GM13977 (cell line): ENCODE data around the gene ATP10A.
"Not testable (repeated sequence)": the region's sequence is repeated elsewhere in the genome, so short reads cannot be mapped to it uniquely, and the experiment has no call there.

Experiments
- DNase-seq: peaks from one replicate; pipeline ENCODE4 v3.0.0; 2012; ENCODE audit warnings: low spot score
- CTCF ChIP-seq: IDR thresholded peaks from 2 replicates; pipeline ENCODE4 v1.5.1; 2012; ENCODE audit warnings: mild to moderate bottlenecking, control low read depth; ENCODE audit not compliant: insufficient read depth; ENCODE audit errors: extremely low read depth, missing control alignments
- in situ Hi-C: fragments of 300-500 bp; cut with MboI; formaldehyde crosslinking; loops from one replicate; pipeline ENCODE4 v1.12.0; 2022; ENCODE audit warnings: low sequenced_read_pairs, low pct_unique_long_range_greater_than_20kb, mixed read lengths, inconsistent platforms; ENCODE audit not compliant: unreplicated experiment

ATP10A gene

DNA sequence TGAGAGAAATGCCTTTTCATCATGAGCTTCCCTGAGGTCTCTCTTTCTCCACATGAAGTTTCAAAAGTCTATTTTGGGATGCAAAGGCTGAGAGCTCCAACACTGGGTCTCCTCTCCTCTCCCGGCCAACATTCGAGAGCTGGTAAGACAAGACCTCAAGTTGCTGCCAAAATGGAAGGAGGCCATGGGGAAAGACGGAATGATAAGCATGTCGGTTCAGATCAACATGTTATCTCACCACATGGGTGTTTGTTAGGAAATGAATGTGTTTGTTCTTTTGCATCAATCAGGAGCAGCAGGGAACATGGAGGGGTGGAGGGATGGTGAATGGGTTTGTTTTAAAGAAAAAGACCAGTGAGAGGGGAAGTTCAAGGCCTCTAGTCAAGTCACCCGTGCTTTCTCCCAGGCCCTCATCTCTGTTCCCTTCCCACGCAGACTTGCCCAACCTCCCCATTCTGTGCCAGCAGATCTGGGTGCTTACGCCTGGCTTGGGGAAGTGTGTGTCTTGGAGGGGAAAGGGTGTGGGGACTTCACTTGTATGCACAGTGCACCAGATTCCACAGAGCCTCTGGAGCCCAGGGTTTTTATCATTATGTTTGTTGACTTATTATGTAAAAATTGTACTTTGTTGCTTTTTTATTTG, 23.5 kb upstream of the ATP10A start:
- TF ChIP-seq CTCF: no peak
- in situ Hi-C loops: no loop called here
- DNase-seq: no peak

DNA sequence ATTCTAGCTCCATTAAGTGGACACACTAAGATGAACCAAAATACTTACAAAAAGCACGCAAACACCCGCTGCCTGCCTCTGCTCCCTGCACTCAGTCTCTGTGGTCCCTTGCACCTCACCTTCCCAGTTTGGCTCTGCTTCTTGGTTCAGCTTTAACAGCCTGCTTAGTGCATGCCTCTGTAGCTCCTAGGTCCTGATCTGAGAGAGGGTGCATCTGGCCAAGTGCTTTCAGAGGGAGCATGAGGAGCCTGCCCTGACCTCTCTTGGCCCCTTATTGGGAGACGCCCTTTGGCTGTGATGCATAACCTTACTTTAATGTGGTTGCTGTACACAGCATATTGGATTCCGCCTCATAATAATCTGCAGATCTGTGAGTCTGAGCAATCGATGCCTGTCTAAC, 21.2 kb upstream of the ATP10A start:
- in situ Hi-C loops: no loop called here

DNA sequence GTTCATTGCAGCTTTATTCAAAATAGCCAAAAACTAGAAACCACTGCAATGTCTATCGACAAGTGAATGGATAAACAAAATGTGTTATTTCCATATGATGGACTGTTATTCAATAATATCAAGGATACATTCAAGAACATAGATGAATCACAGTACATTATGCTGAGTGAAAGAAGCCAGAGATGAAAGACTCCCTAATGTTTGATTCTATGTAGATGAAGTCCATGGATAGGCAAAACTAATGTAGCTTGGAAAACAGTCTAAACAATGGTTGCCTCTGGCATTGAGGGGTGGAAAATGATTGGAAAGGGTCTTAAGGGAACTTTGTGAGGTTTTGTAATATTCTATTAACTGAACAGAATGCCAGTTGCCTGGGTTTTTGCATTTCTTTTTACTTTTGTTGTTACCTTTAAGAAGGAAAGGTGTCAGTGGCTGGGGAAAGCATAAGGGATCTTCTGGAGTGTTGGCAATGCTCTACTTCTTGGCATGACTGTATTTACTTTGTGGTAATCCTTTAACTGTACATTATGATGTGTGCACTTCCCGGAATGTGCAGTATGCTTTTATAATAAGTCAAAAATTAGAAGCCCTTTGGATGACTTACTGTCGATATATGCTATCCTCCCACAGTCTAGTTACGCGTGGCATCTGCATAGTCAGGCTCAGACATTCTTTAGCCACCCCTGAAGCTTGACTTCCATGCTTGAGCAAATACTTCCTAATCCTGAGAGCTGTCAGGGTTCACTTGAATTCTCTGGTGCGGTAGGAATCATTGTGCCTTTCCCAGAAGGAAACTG, 20.5 kb upstream of the ATP10A start:
- no peak for TF ChIP-seq CTCF

More for the DNA sequence above, 21.2 kb upstream of the ATP10A start:
- no peak for DNase-seq
- no peak for TF ChIP-seq CTCF

DNA sequence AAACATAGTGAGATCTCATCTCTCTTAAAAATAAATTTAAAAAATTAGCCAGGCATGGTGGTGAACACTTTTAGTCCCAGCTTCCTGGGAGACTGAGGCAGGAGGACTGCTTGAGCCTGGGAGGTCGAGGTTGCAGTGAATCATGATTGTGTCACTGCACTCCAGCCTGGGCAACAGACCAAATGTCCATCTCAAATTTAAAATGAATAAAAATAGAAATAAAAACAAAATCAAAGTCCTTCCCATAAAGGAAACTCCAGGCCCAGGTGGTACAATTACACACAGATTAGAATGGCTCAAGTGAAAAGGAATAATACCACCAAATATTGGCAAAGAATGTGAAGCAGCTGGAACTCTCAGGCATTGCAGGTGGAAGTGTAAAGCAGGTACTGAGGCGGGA, 19.3 kb upstream of the ATP10A start:
- no peak for TF ChIP-seq CTCF
- no peak for DNase-seq
- in situ Hi-C loops: no loop called here

More for the DNA sequence above, 20.5 kb upstream of the ATP10A start:
- no peak for DNase-seq
- in situ Hi-C loops: no loop called here

- in situ Hi-C loops, DNase-seq: not testable (repeated sequence)
Measured at GRCh38 chr15:25880877-25881276, 17.8 kb upstream of the ATP10A start.

DNA sequence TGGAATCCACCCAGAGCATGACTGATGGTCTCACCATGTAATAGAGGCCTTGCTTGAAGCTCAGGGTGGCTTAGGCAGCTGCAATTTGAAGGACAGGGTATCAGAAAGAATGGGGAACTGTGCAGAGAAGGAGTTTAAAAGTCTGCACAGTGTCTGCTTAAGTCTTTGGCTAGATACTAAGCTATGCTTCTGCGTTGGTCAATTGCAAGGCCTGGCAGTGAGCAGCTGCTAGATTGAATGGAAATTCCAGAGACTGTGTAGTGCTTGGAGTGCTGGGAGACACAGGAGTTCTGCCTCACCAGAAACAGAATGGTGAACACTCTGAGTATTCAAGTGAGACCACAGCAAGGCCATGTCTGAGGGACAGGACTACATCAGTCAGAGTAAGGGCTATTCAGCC, 17.3 kb upstream of the ATP10A start:
- TF ChIP-seq CTCF: no peak
- DNase-seq: no peak
- in situ Hi-C loops: no loop called here

DNA sequence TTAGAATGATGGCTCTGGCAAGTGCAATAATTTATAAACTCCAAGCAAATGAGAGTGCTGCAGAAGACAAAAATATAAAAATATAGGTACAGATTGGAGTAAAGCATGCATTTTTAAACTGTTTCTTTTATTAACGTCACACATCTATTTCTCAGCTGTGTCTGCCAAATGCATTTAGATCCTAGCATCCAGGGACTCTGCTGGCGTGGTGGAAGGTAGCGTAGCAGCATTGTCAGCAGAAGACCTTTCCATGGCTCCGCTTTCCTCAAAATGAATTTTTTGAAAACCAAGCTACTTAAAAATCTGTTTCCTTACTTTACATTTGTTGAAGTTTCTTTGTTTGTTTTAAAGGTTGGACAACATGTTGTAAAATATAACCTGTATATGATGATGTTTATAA, 16.3 kb upstream of the ATP10A start:
- TF ChIP-seq CTCF: no peak
- in situ Hi-C loops: no loop called here
- DNase-seq: no peak
